ENCODE measurements around the gene C21orf91.

DNA sequence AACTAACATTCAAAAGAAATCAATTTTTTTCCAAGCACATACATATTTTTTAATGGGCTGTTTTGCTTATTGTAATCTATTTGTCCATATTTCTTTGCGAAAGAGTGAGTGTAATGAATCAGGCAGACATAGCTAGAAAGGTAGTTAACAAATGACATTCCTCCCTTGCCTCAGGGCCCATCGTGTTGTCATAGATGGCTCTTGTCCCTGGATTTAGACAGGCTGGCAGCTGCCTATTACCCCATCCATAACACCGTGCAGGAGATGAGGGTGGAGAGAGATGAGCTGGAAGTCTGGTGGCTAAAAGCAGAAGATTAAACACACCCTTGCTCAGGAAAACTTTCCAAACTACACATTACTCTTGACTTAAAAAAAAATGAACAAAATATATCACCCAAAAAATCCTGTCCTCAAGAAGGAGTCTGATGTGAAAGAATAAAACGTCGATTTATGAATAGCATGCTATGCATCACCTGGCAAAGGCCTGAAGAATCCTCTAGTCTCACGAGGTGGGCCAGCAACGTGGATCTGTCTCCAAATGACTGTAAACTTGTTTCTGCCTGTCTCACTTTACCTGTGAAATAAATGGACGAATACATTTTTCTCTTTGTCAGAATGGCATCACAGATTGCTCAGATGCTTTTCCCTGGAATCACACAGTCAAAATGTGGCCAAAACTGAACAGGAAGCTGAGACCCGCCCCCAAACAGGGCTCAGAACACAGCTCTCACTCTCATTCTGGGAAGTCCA, 55.7 kb downstream of the C21orf91 start:
- TF ChIP-seq, protein P1, sequence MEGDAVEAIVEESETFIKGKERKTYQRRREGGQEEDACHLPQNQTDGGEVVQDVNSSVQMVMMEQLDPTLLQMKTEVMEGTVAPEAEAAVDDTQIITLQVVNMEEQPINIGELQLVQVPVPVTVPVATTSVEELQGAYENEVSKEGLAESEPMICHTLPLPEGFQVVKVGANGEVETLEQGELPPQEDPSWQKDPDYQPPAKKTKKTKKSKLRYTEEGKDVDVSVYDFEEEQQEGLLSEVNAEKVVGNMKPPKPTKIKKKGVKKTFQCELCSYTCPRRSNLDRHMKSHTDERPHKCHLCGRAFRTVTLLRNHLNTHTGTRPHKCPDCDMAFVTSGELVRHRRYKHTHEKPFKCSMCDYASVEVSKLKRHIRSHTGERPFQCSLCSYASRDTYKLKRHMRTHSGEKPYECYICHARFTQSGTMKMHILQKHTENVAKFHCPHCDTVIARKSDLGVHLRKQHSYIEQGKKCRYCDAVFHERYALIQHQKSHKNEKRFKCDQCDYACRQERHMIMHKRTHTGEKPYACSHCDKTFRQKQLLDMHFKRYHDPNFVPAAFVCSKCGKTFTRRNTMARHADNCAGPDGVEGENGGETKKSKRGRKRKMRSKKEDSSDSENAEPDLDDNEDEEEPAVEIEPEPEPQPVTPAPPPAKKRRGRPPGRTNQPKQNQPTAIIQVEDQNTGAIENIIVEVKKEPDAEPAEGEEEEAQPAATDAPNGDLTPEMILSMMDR (IDR thresholded peaks at IDR 0.05), result no peak
- no peak for TF ChIP-seq POLR2A (IDR thresholded peaks at IDR 0.05)
- no peak for TF ChIP-seq POLR2AphosphoS5 (IDR thresholded peaks at IDR 0.05)

Measured in prostate gland (tissue), 2 donors.